ENCODE data around the gene INKA2.

Gene INKA2

DNA sequence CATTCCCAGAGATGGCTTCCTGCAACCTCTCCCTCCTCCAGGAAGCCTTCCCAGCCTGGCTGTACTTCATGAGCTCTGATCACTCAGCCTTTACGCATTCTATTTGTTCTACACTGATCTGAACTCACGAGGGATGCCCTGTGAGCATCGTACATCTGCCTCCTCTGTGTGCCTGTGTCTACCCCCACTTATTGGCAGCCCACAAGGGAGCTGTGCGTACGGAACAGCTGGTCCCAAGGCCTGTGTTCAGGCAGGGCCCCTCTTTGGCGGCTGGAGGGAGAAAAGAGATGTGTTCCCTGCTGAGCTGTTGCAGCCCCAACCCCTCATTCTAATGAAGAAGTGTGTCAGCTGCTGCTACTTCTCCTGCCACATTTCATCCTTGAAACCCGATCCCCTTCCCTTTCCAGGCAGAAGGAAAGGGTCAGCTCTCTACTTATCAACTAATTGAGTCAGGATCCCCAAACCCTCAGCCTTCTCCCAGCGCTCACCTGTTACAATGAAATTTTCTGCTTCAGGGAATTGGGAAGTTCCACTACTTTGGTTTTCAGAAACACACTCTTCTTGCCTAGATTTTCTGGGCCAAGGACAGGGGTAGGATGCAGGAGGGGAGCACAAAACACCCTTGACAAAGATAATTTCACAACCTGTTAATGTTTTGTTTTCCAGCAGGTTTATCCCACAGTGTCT is 3.2 kb downstream of the INKA2 start:
- TF ChIP-seq, protein P1, sequence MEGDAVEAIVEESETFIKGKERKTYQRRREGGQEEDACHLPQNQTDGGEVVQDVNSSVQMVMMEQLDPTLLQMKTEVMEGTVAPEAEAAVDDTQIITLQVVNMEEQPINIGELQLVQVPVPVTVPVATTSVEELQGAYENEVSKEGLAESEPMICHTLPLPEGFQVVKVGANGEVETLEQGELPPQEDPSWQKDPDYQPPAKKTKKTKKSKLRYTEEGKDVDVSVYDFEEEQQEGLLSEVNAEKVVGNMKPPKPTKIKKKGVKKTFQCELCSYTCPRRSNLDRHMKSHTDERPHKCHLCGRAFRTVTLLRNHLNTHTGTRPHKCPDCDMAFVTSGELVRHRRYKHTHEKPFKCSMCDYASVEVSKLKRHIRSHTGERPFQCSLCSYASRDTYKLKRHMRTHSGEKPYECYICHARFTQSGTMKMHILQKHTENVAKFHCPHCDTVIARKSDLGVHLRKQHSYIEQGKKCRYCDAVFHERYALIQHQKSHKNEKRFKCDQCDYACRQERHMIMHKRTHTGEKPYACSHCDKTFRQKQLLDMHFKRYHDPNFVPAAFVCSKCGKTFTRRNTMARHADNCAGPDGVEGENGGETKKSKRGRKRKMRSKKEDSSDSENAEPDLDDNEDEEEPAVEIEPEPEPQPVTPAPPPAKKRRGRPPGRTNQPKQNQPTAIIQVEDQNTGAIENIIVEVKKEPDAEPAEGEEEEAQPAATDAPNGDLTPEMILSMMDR (IDR thresholded peaks at IDR 0.05; ENCODE audit: low read depth, low read length): no peak
- no peak for DNase-seq (ENCODE audit: low read depth, low spot score)
- in situ Hi-C loops (cut with HindIII; ENCODE audit: low sequenced_read_pairs): no loop called here
- H3K4me3 ChIP-seq (ENCODE audit: low read depth, low read length): no peak overlapping the region

GRCh38 chr1:111735321-111735720 is 3.9 kb downstream of the INKA2 start:
- TF ChIP-seq, protein P1 (IDR thresholded peaks at IDR 0.05; ENCODE audit: low read depth, low read length): no peak
- DNase-seq (ENCODE audit: low read depth, low spot score): no peak
- in situ Hi-C loops (cut with HindIII; ENCODE audit: low sequenced_read_pairs): no loop called here
- no peak overlapping the region for H3K4me3 ChIP-seq (ENCODE audit: low read depth, low read length)

GRCh38 chr1:111734856-111735255 is 4.3 kb downstream of the INKA2 start:
- no peak overlapping the region for H3K4me3 ChIP-seq (ENCODE audit: low read depth, low read length)
- in situ Hi-C loops (cut with HindIII; ENCODE audit: low sequenced_read_pairs): no loop called here
- TF ChIP-seq, protein P1 (IDR thresholded peaks at IDR 0.05; ENCODE audit: low read depth, low read length): no peak
- no peak for DNase-seq (ENCODE audit: low read depth, low spot score)

DNA sequence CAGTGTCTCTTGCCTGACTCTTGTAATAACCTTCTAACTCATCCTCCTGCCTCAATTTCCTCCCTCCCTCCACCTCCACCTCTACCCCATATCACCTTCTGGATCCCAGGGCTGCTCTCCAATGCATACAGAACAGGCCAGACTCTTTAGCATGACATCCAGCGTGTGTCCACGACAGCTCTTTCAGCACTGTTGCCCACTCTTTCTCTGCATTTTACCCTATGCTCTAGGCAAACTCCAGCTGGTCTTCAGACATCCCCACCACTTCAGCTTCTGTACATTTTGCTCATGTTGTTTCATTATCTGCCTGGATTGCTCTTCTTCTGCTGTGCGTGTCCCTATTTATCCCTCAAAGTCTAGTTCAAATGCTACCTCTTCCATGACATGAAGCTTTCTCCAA is 4.8 kb downstream of the INKA2 start:
- no peak overlapping the region for H3K4me3 ChIP-seq (ENCODE audit: low read depth, low read length)
- TF ChIP-seq, protein P1 (IDR thresholded peaks at IDR 0.05; ENCODE audit: low read depth, low read length): no peak
- in situ Hi-C loops (cut with HindIII; ENCODE audit: low sequenced_read_pairs): no loop called here

DNA sequence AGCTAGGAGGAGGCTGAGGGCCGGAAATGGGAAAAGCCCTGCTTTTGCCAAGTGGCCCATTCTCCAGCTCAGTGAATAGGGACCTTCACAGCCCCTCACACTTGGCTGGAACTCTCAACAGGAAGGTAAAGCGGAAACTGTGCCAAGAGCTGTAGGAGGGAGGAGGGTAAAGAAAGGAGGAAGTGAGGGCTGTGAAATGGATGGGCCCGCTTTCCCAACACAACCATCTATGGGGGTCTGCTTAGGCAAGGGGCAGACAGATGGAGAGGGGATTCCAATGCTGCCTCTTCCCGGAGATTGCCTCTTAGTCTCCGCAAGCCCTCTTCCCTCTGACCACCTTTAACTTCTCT is 5.2 kb downstream of the INKA2 start:
- DNase-seq (ENCODE audit: low read depth, low spot score): no peak
- in situ Hi-C loops (cut with HindIII; ENCODE audit: low sequenced_read_pairs): no loop called here
- TF ChIP-seq, protein P1 (IDR thresholded peaks at IDR 0.05; ENCODE audit: low read depth, low read length): no peak
- no peak overlapping the region for H3K4me3 ChIP-seq (ENCODE audit: low read depth, low read length)

More for the DNA sequence above, 4.8 kb downstream of the INKA2 start:
- no peak for DNase-seq (ENCODE audit: low read depth, low spot score)

- in situ Hi-C loops (cut with HindIII; ENCODE audit: low sequenced_read_pairs): no loop called here
- DNase-seq (ENCODE audit: low read depth, low spot score): peak; percentile 63
- TF ChIP-seq, protein P1 (IDR thresholded peaks at IDR 0.05; ENCODE audit: low read depth, low read length): no peak
- H3K4me3 ChIP-seq (ENCODE audit: low read depth, low read length): no peak overlapping the region
These were observed 5.8 kb downstream of the INKA2 start for GRCh38 chr1:111733183-111733991.
